GM12878 (cell line): ENCODE results near the gene TRAF2. TPM values are rescaled to one million over a fixed set of nuclear protein-coding genes. Genes with fewer than 3 reads are reported as not detected.

ENCODE experiments used
- CBX5 ChIP-seq: sonication (generic); IDR thresholded peaks from 2 replicates; pipeline ENCODE4 v1.6.1; 2016; ENCODE audit warnings: low read depth, moderate library complexity, mild to moderate bottlenecking, inconsistent platforms
- KAT2A ChIP-seq: conservative IDR thresholded peaks from 2 replicates; pipeline ENCODE4 v1.6.1; 2011; ENCODE audit warnings: low read depth, low read length; ENCODE audit not compliant: control insufficient read depth
- LARP7 ChIP-seq: fragments of 450-650 bp; IDR thresholded peaks from 2 replicates; pipeline ENCODE4 v1.6.1; 2017; ENCODE audit warnings: mild to moderate bottlenecking
- NRF1 ChIP-seq: conservative IDR thresholded peaks from 2 replicates; pipeline ENCODE4 v1.6.1; 2011; ENCODE audit warnings: mild to moderate bottlenecking, low read depth, low read length, improper control_type of control experiment
- POLR2AphosphoS2 ChIP-seq: IDR thresholded peaks from 2 replicates; pipeline ENCODE4 v1.6.1; 2011; ENCODE audit warnings: low read depth, mild to moderate bottlenecking, low read length, improper control_type of control experiment, moderate library complexity
- SIN3A ChIP-seq: IDR thresholded peaks from 2 replicates; pipeline ENCODE4 v1.6.1; 2012; ENCODE audit warnings: low read depth, low read length, improper control_type of control experiment
- SMAD1 ChIP-seq: fragments of 450-650 bp; IDR thresholded peaks from 2 replicates; pipeline ENCODE4 v1.6.1; 2018; ENCODE audit warnings: mild to moderate bottlenecking, low read depth; ENCODE audit not compliant: partially characterized antibody
- SRF ChIP-seq, 2 experiments: IDR thresholded peaks; 2 replicates each; pipeline ENCODE4 v1.6.1; 2011; ENCODE audit warnings: low read depth in 2 of 2, low read length in 2 of 2, mild to moderate bottlenecking in 1 of 2, moderate library complexity in 1 of 2
- STAT3 ChIP-seq: IDR thresholded peaks from 2 replicates; pipeline ENCODE4 v1.6.1; 2011; ENCODE audit warnings: low read depth, low read length, improper control_type of control experiment
- TCF12 ChIP-seq: IDR thresholded peaks from 2 replicates; pipeline ENCODE4 v1.6.1; 2011; ENCODE audit warnings: low read depth, mild to moderate bottlenecking, low read length
- ZNF384 ChIP-seq: IDR thresholded peaks from 2 replicates; pipeline ENCODE4 v1.6.1; 2012; ENCODE audit warnings: low read depth, mild to moderate bottlenecking, low read length, improper control_type of control experiment, borderline replicate concordance
- ZNF622 ChIP-seq: fragments of 450-650 bp; IDR thresholded peaks from 2 replicates; pipeline ENCODE4 v1.6.1; 2017; ENCODE audit warnings: mild to moderate bottlenecking, inconsistent platforms
- polyA plus RNA-seq, 11 experiments: library from polyadenylated mRNA; depleted of rRNA in 4 of 11; unstranded in 6 of 11; stranded (reverse) in 5 of 11; fragments of >200 nt; fragmentation: Nextera tagmentation in 4 of 11; fragmentation: Illumina TruSeq in 1 of 11; extraction: Ambion mirVana in 4 of 11; extraction: Trizol in 1 of 11; gene quantifications; 1 replicate in 1 of 11; 2 replicates in 10 of 11; pipeline versions ENCODE4 v1.2.1 to v1.2.3, GENCODE V29; 2011 to 2016; ENCODE audit warnings: inconsistent platforms in 2 of 11, missing spikeins in 2 of 11, low read depth in 1 of 11
- total RNA-seq, 4 experiments: library from RNA; depleted of rRNA in 3 of 4; stranded (reverse); fragments of >200 nt in 3 of 4; fragmentation: Illumina TruSeq in 1 of 4; extraction: Trizol in 1 of 4; gene quantifications; 2 replicates each; pipeline versions ENCODE4 v1.2.1 to v1.2.3, GENCODE V29; 2013 to 2021
- TF ChIP-seq, protein P1 (sequence below): fragments of 450-650 bp; IDR thresholded peaks from 2 replicates; pipeline ENCODE4 v1.6.1; 2017; ENCODE audit warnings: antibody characterized with exemption, mild to moderate bottlenecking, moderate library complexity
- TF ChIP-seq, protein P2 (sequence below): fragments of 450-650 bp; IDR thresholded peaks from 2 replicates; pipeline ENCODE4 v1.6.1; 2017; ENCODE audit warnings: mild to moderate bottlenecking, moderate library complexity
- TF ChIP-seq, protein P3 (sequence below): fragments of 450-650 bp; IDR thresholded peaks from 2 replicates; pipeline ENCODE4 v1.6.1; 2018; ENCODE audit warnings: mild to moderate bottlenecking, low read depth, moderate library complexity; ENCODE audit not compliant: partially characterized antibody
- TF ChIP-seq, protein P4 (sequence below): IDR thresholded peaks from 2 replicates; pipeline ENCODE4 v1.6.1; 2011; ENCODE audit warnings: borderline replicate concordance, low read depth, mild to moderate bottlenecking, moderate library complexity, low read length; ENCODE audit not compliant: insufficient read depth, poor library complexity, severe bottlenecking
- TF ChIP-seq, protein P5 (sequence below): IDR thresholded peaks from 2 replicates; pipeline ENCODE4 v1.6.1; 2011; ENCODE audit warnings: low read depth, low read length, improper control_type of control experiment, borderline replicate concordance

TRAF2 gene
- total and polyA plus RNA-seq, 10 of the 15 experiments (the other 5 are each of a cell fraction or from before 2014, with no cell fraction given) = 0.34 to 39.5 (median 18.7) TPM

DNA sequence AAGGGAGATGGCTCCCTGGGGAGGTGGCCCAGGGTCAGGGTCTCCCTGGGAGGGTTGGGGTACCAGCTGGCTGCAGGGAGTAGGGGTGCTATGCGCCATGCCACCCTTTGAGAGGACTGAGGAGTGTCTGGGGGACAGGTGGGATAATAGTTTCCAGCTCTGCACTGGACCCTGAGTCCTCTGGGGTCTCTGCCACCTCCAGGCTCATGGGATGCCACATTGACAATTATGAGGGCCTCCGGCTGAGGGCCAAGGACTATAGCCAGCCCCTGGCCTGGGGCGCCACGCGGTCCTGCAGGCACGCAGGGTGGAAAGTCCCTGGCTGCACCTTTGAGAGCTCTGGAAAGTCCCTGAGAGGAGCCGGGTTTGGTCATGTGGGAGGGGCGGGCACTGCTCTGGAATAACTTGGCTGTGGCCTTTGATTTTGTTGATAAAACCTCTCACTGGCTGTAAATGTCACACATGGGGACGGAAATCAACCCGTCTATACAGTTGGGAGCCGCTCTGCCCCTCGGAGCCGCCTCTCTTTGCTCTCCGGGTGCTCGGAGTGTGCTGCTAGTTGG, 16.0 kb downstream of the TRAF2 start (continued):
- TF ChIP-seq, protein P1, sequence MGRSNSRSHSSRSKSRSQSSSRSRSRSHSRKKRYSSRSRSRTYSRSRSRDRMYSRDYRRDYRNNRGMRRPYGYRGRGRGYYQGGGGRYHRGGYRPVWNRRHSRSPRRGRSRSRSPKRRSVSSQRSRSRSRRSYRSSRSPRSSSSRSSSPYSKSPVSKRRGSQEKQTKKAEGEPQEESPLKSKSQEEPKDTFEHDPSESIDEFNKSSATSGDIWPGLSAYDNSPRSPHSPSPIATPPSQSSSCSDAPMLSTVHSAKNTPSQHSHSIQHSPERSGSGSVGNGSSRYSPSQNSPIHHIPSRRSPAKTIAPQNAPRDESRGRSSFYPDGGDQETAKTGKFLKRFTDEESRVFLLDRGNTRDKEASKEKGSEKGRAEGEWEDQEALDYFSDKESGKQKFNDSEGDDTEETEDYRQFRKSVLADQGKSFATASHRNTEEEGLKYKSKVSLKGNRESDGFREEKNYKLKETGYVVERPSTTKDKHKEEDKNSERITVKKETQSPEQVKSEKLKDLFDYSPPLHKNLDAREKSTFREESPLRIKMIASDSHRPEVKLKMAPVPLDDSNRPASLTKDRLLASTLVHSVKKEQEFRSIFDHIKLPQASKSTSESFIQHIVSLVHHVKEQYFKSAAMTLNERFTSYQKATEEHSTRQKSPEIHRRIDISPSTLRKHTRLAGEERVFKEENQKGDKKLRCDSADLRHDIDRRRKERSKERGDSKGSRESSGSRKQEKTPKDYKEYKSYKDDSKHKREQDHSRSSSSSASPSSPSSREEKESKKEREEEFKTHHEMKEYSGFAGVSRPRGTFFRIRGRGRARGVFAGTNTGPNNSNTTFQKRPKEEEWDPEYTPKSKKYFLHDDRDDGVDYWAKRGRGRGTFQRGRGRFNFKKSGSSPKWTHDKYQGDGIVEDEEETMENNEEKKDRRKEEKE = no peak
- TF ChIP-seq ZNF622 = no peak
- TF ChIP-seq TCF12 = peak; percentile 53; the same call in 1 of the 2 replicates
- TF ChIP-seq, protein P2, sequence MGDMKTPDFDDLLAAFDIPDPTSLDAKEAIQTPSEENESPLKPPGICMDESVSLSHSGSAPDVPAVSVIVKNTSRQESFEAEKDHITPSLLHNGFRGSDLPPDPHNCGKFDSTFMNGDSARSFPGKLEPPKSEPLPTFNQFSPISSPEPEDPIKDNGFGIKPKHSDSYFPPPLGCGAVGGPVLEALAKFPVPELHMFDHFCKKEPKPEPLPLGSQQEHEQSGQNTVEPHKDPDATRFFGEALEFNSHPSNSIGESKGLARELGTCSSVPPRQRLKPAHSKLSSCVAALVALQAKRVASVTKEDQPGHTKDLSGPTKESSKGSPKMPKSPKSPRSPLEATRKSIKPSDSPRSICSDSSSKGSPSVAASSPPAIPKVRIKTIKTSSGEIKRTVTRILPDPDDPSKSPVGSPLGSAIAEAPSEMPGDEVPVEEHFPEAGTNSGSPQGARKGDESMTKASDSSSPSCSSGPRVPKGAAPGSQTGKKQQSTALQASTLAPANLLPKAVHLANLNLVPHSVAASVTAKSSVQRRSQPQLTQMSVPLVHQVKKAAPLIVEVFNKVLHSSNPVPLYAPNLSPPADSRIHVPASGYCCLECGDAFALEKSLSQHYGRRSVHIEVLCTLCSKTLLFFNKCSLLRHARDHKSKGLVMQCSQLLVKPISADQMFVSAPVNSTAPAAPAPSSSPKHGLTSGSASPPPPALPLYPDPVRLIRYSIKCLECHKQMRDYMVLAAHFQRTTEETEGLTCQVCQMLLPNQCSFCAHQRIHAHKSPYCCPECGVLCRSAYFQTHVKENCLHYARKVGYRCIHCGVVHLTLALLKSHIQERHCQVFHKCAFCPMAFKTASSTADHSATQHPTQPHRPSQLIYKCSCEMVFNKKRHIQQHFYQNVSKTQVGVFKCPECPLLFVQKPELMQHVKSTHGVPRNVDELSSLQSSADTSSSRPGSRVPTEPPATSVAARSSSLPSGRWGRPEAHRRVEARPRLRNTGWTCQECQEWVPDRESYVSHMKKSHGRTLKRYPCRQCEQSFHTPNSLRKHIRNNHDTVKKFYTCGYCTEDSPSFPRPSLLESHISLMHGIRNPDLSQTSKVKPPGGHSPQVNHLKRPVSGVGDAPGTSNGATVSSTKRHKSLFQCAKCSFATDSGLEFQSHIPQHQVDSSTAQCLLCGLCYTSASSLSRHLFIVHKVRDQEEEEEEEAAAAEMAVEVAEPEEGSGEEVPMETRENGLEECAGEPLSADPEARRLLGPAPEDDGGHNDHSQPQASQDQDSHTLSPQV = peak; percentile 15; the same call in 1 of the 2 replicates
- TF ChIP-seq, protein P3, sequence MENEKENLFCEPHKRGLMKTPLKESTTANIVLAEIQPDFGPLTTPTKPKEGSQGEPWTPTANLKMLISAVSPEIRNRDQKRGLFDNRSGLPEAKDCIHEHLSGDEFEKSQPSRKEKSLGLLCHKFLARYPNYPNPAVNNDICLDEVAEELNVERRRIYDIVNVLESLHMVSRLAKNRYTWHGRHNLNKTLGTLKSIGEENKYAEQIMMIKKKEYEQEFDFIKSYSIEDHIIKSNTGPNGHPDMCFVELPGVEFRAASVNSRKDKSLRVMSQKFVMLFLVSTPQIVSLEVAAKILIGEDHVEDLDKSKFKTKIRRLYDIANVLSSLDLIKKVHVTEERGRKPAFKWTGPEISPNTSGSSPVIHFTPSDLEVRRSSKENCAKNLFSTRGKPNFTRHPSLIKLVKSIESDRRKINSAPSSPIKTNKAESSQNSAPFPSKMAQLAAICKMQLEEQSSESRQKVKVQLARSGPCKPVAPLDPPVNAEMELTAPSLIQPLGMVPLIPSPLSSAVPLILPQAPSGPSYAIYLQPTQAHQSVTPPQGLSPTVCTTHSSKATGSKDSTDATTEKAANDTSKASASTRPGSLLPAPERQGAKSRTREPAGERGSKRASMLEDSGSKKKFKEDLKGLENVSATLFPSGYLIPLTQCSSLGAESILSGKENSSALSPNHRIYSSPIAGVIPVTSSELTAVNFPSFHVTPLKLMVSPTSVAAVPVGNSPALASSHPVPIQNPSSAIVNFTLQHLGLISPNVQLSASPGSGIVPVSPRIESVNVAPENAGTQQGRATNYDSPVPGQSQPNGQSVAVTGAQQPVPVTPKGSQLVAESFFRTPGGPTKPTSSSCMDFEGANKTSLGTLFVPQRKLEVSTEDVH = no peak
- no peak for TF ChIP-seq SMAD1
- no peak for TF ChIP-seq STAT3
- no peak for TF ChIP-seq ZNF384
- TF ChIP-seq, protein P4, sequence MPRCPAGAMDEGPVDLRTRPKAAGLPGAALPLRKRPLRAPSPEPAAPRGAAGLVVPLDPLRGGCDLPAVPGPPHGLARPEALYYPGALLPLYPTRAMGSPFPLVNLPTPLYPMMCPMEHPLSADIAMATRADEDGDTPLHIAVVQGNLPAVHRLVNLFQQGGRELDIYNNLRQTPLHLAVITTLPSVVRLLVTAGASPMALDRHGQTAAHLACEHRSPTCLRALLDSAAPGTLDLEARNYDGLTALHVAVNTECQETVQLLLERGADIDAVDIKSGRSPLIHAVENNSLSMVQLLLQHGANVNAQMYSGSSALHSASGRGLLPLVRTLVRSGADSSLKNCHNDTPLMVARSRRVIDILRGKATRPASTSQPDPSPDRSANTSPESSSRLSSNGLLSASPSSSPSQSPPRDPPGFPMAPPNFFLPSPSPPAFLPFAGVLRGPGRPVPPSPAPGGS = peak; percentile 58
- TF ChIP-seq KAT2A = no peak
- no peak for TF ChIP-seq CBX5
- TF ChIP-seq, protein P5, sequence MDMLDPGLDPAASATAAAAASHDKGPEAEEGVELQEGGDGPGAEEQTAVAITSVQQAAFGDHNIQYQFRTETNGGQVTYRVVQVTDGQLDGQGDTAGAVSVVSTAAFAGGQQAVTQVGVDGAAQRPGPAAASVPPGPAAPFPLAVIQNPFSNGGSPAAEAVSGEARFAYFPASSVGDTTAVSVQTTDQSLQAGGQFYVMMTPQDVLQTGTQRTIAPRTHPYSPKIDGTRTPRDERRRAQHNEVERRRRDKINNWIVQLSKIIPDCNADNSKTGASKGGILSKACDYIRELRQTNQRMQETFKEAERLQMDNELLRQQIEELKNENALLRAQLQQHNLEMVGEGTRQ = peak; percentile 52
- TF ChIP-seq SIN3A = 0 out of 2 replicates have a peak, but pooled peaks have one; percentile 50
- TF ChIP-seq POLR2AphosphoS2 = no peak
- TF ChIP-seq SRF (IDR thresholded peaks at IDR 0.05; ENCODE audit: low read depth in 2 of 2, low read length in 2 of 2) = 0 out of 4 replicates have a peak, but pooled peaks of 1 of the 2 experiments have one; percentile 25
- no peak; the same call in none of the 2 replicates for TF ChIP-seq LARP7
- no peak for TF ChIP-seq NRF1
